C4-2B (cell line): ENCODE data around the gene OR51L1.

ENCODE experiments used
- CTCF ChIP-seq: fragments of 450-650 bp; conservative IDR thresholded peaks from 2 replicates; pipeline ENCODE4 v1.5.1; 2017; ENCODE audit warnings: mild to moderate bottlenecking
- ZFX ChIP-seq: fragments of 450-650 bp; IDR thresholded peaks from 2 replicates; pipeline ENCODE4 v1.6.1; 2017

GRCh38 chr11:5038341-5038740, 43.7 kb downstream of the OR51L1 start:
- no peak for TF ChIP-seq CTCF
- TF ChIP-seq ZFX: no peak
